ENCODE measurements around the gene COL15A1. TPM values are rescaled to one million over a fixed set of nuclear protein-coding genes. Genes with fewer than 3 reads are reported as not detected.

COL15A1 gene
- total RNA-seq, 1 experiment from 2014 or later: 0.22 TPM

GRCh38 chr9:99025616-99026270 lies 82.0 kb downstream of the COL15A1 start:
- peak; percentile 44 for ATAC-seq
- no peaks in the 10 kb centered on the region for H3K36me3 Mint-ChIP-seq
- peaks cover 5% of the 10 kb centered on the region; the same call in 1 of the 2 replicates for H3K9me3 Mint-ChIP-seq
- H3K4me3 Mint-ChIP-seq: no peak overlapping the region
- H3K27me3 Mint-ChIP-seq (ENCODE audit: low read depth): no peaks in the 10 kb centered on the region; the same call in 1 of the 2 replicates
- POLR2A ChIA-PET: no interaction called here
- H3K27ac Mint-ChIP-seq: no peak overlapping the region
- H3K4me1 Mint-ChIP-seq: no peaks in the 10 kb centered on the region
- CTCF ChIA-PET: no interaction called here
- no peak for DNase-seq (ENCODE audit: low spot score)
- TF ChIP-seq USF1 (CRISPR knock-in tag; IDR thresholded peaks at IDR 0.05) (no peak), HMGA2 (CRISPR knock-in tag; IDR thresholded peaks at IDR 0.05) (no peak), RORB (CRISPR knock-in tag; IDR thresholded peaks at IDR 0.05) (no peak), ZNF416 (CRISPR knock-in tag; IDR thresholded peaks at IDR 0.05) (no peak), TEAD1 (CRISPR knock-in tag; IDR thresholded peaks at IDR 0.05) (no peak)

- H3K4me3 Mint-ChIP-seq: no peak overlapping the region
- H3K4me1 Mint-ChIP-seq: no peaks in the 10 kb centered on the region
- ATAC-seq (no peak), DNase-seq (ENCODE audit: low spot score) (no peak)
- H3K9me3 Mint-ChIP-seq: peaks cover 5% of the 10 kb centered on the region; the same call in 1 of the 2 replicates
- H3K27me3 Mint-ChIP-seq (ENCODE audit: low read depth): no peaks in the 10 kb centered on the region; the same call in 1 of the 2 replicates
- H3K36me3 Mint-ChIP-seq: no peaks in the 10 kb centered on the region
- no peak for TF ChIP-seq ZNF532 (CRISPR knock-in tag; IDR thresholded peaks at IDR 0.05; ENCODE audit: borderline replicate concordance)
- TF ChIP-seq GTF2I (CRISPR knock-in tag; conservative IDR thresholded peaks at IDR 0.05): no peak
- ChIA-PET POLR2A (no interaction called here), CTCF (interaction anchor here (0.6 to 0.8 kb wide), 2 partner anchors 13 to 115 kb away, joined by 3 read pairs; no protein-coding TSS in a partner anchor)
- no peak overlapping the region for H3K27ac Mint-ChIP-seq
Observed at GRCh38 chr9:99026271-99026955, 82.7 kb downstream of the COL15A1 start.

GRCh38 chr9:99026956-99027298 lies 83.2 kb downstream of the COL15A1 start:
- no peaks in the 10 kb centered on the region for H3K4me1 Mint-ChIP-seq
- CTCF ChIA-PET: interaction anchor here (0.6 to 0.8 kb wide), 2 partner anchors 12 to 114 kb away, joined by 3 read pairs; no protein-coding TSS in a partner anchor

More at GRCh38 chr9:99026956-99027298, 83.2 kb downstream of the COL15A1 start:
- DNase-seq (ENCODE audit: low spot score) (no peak), ATAC-seq (no peak)
- H3K9me3 Mint-ChIP-seq: peaks cover 5% of the 10 kb centered on the region; the same call in 1 of the 2 replicates
- no peak overlapping the region for H3K4me3 Mint-ChIP-seq
- no peak for TF ChIP-seq CBFB (CRISPR knock-in tag; IDR thresholded peaks at IDR 0.05; ENCODE audit: low read depth)
- no peak for TF ChIP-seq OVOL2 (CRISPR knock-in tag; IDR thresholded peaks at IDR 0.05; ENCODE audit: borderline replicate concordance)
- no peak for TF ChIP-seq ZNF416 (CRISPR knock-in tag; IDR thresholded peaks at IDR 0.05)
- TF ChIP-seq ZNF425 (CRISPR knock-in tag; conservative IDR thresholded peaks at IDR 0.05): no peak
- no peaks in the 10 kb centered on the region; the same call in 1 of the 2 replicates for H3K27me3 Mint-ChIP-seq (ENCODE audit: low read depth)
- H3K36me3 Mint-ChIP-seq: no peaks in the 10 kb centered on the region
- no peak overlapping the region for H3K27ac Mint-ChIP-seq
- POLR2A ChIA-PET: no interaction called here

Data from WTC11 (cell line).